ENCODE results near the gene XPO6. TPM values are rescaled to one million over a fixed set of nuclear protein-coding genes. Genes with fewer than 3 reads are reported as not detected.
A peak's percentile ranks its signal among the peaks of the same experiment; 100 is the strongest.

XPO6 gene
- polyA plus RNA-seq, 10 donors, result 46.4 to 86.4 (median 56.2) TPM

GRCh38 chr16:28210264-28210663 is 1.5 kb downstream of the XPO6 start:
- no peak for DNase-seq

- no peak for DNase-seq
These were observed 2.9 kb downstream of the XPO6 start for GRCh38 chr16:28208824-28209223.

- DNase-seq, result no peak
These were observed 3.6 kb downstream of the XPO6 start for GRCh38 chr16:28208131-28208530.

GRCh38 chr16:28207399-28207798 is 4.4 kb downstream of the XPO6 start:
- no peak for DNase-seq

GRCh38 chr16:28205974-28206373 is 5.8 kb downstream of the XPO6 start:
- DNase-seq, result no peak

GRCh38 chr16:28205117-28205899 is 6.5 kb downstream of the XPO6 start:
- no peak for DNase-seq

GRCh38 chr16:28204622-28205021 is 7.1 kb downstream of the XPO6 start:
- DNase-seq, result no peak

GRCh38 chr16:28204204-28204603 is 7.6 kb downstream of the XPO6 start:
- no peak for DNase-seq

GRCh38 chr16:28202147-28202746 is 9.5 kb downstream of the XPO6 start:
- DNase-seq, result no peak

- no peak for DNase-seq
These were observed 11.1 kb downstream of the XPO6 start for GRCh38 chr16:28200661-28201060.

GRCh38 chr16:28196387-28196987 is 15.3 kb downstream of the XPO6 start:
- no peak for DNase-seq

- no peak for DNase-seq
These were observed 15.9 kb downstream of the XPO6 start for GRCh38 chr16:28195859-28196258.

- DNase-seq, result peak in 1 of 3 donors; percentile 84
These were observed 18.0 kb downstream of the XPO6 start for GRCh38 chr16:28193530-28194423.

GRCh38 chr16:28192806-28193529 is 18.8 kb downstream of the XPO6 start:
- DNase-seq, result no peak

- no peak for DNase-seq
These were observed 20.3 kb downstream of the XPO6 start for GRCh38 chr16:28191364-28191960.

- no peak for DNase-seq
These were observed 22.5 kb downstream of the XPO6 start for GRCh38 chr16:28189245-28189644.

GRCh38 chr16:28188085-28188916 is 23.5 kb downstream of the XPO6 start:
- DNase-seq, result no peak

GRCh38 chr16:28187595-28188004 is 24.2 kb downstream of the XPO6 start:
- DNase-seq, result no peak

GRCh38 chr16:28186752-28187151 is 25.0 kb downstream of the XPO6 start:
- no peak for DNase-seq

- no peak for DNase-seq
These were observed 26.1 kb downstream of the XPO6 start for GRCh38 chr16:28185696-28186095.

All from muscle of back (tissue), 11 donors.